HG03103 (cell line): ENCODE results near the gene PDK4.
"Not testable (repeated sequence)": the region's sequence is repeated elsewhere in the genome, so short reads cannot be mapped to it uniquely, and the experiment has no call there.

ENCODE experiments used
- ATAC-seq: cut with Tn5 transposase; IDR thresholded peaks from one replicate; pipeline ENCODE4 v1.9.1; 2021; ENCODE audit warnings: low read depth; ENCODE audit not compliant: unreplicated experiment

The PDK4 gene

GRCh38 chr7:95605275-95605674 lies 9.0 kb upstream of the PDK4 start:
- no peak for ATAC-seq

GRCh38 chr7:95604811-95605210 lies 8.5 kb upstream of the PDK4 start:
- not testable (repeated sequence) for ATAC-seq

- not testable (repeated sequence) for ATAC-seq
These were observed 8.1 kb upstream of the PDK4 start for GRCh38 chr7:95604397-95604796.

GRCh38 chr7:95602421-95602820 lies 6.1 kb upstream of the PDK4 start:
- no peak for ATAC-seq

- no peak for ATAC-seq
These were observed 5.0 kb upstream of the PDK4 start for GRCh38 chr7:95601316-95601715.

- no peak for ATAC-seq
These were observed 2.8 kb upstream of the PDK4 start for GRCh38 chr7:95599069-95599468.

GRCh38 chr7:95598511-95598910 lies 2.2 kb upstream of the PDK4 start:
- ATAC-seq = no peak

- ATAC-seq = no peak
These were observed 544 bp downstream of the PDK4 start for GRCh38 chr7:95595746-95596197.

- no peak for ATAC-seq
These were observed 2.1 kb downstream of the PDK4 start for GRCh38 chr7:95594185-95594584.

- no peak for ATAC-seq
These were observed 3.0 kb downstream of the PDK4 start for GRCh38 chr7:95593343-95593742.

GRCh38 chr7:95592570-95592969 lies 3.7 kb downstream of the PDK4 start:
- ATAC-seq = no peak

GRCh38 chr7:95590387-95591248 lies 5.7 kb downstream of the PDK4 start:
- ATAC-seq = no peak

GRCh38 chr7:95589766-95590165 lies 6.5 kb downstream of the PDK4 start:
- ATAC-seq = no peak

- no peak for ATAC-seq
These were observed 7.3 kb downstream of the PDK4 start for GRCh38 chr7:95589031-95589430.

GRCh38 chr7:95586951-95587301 lies 9.4 kb downstream of the PDK4 start:
- no peak for ATAC-seq

GRCh38 chr7:95585426-95585789 lies 10.9 kb downstream of the PDK4 start:
- ATAC-seq = no peak

GRCh38 chr7:95584769-95585425 lies 11.4 kb downstream of the PDK4 start:
- ATAC-seq = no peak

- no peak for ATAC-seq
These were observed 12.3 kb downstream of the PDK4 start for GRCh38 chr7:95583834-95584621.

GRCh38 chr7:95582578-95583293 lies 13.6 kb downstream of the PDK4 start:
- ATAC-seq = no peak

GRCh38 chr7:95581467-95581866 lies 14.8 kb downstream of the PDK4 start:
- no peak for ATAC-seq

GRCh38 chr7:95579318-95579717 lies 17.0 kb downstream of the PDK4 start:
- no peak for ATAC-seq
